Motor neuron (in vitro differentiated cells): Measurements from ENCODE around the gene DDX43. TPM values are rescaled to one million over a fixed set of nuclear protein-coding genes. Genes with fewer than 3 reads are reported as not detected.

Source experiments
- ATAC-seq, 8 experiments: fragments of 200-7000 bp; cut with Tn5 transposase; replicated peaks in 6 of 8; 2 replicates each; pipeline ENCODE4 v1.8.0; 2021; ENCODE audit warnings: mild to moderate bottlenecking in 8 of 8, moderate library complexity in 8 of 8
- H3K27ac ChIP-seq, 2 donors: fragments of 250-450 bp; sonication (Bioruptor Pico); 2 replicates each; pipeline ENCODE4 v1.9.0; 2021; ENCODE audit warnings: antibody characterized with exemption in 2 of 2, mild to moderate bottlenecking in 2 of 2, moderate library complexity in 1 of 2
- H3K4me1 ChIP-seq, 2 donors: fragments of 250-450 bp; sonication (Bioruptor Pico); replicated peaks in 1 of 2; 2 replicates each; pipeline ENCODE4 v1.6.1; 2021; ENCODE audit warnings: antibody characterized with exemption in 2 of 2, mild to moderate bottlenecking in 2 of 2, moderate library complexity in 1 of 2
- H3K4me3 ChIP-seq, 5 donors: fragments of 250-450 bp; sonication (Bioruptor Pico); 2 replicates each; pipeline ENCODE4 v1.9.0; 2021; ENCODE audit warnings: antibody characterized with exemption in 5 of 5, mild to moderate bottlenecking in 5 of 5, moderate library complexity in 4 of 5
- WGBS, 10 experiments: fragments of 450-650 bp; shearing (Covaris generic); methylation state at CpG; one replicate each; pipeline ENCODE4 v1.0.0; 2022; 5-methylcytosine and 5-hydroxymethylcytosine counted together
- in situ Hi-C, 9 experiments: fragments of 400-800 bp; cut with MboI; loops; one replicate each; pipeline ENCODE4 v1.15.0; 2021; ENCODE audit warnings: low sequenced_read_pairs in 9 of 9, low pct_unique_long_range_greater_than_20kb in 2 of 9; ENCODE audit not compliant: unreplicated experiment in 9 of 9
- total RNA-seq, 8 experiments: library from RNA; unstranded; fragments of 300-600 nt; gene quantifications; 2 replicates each; pipeline versions ENCODE4 v1.2.3 to v1.2.4, GENCODE V29; 2022

DDX43 gene
- total RNA-seq, 8 experiments from 2014 or later: 0.33 TPM; not detected in 7

DNA sequence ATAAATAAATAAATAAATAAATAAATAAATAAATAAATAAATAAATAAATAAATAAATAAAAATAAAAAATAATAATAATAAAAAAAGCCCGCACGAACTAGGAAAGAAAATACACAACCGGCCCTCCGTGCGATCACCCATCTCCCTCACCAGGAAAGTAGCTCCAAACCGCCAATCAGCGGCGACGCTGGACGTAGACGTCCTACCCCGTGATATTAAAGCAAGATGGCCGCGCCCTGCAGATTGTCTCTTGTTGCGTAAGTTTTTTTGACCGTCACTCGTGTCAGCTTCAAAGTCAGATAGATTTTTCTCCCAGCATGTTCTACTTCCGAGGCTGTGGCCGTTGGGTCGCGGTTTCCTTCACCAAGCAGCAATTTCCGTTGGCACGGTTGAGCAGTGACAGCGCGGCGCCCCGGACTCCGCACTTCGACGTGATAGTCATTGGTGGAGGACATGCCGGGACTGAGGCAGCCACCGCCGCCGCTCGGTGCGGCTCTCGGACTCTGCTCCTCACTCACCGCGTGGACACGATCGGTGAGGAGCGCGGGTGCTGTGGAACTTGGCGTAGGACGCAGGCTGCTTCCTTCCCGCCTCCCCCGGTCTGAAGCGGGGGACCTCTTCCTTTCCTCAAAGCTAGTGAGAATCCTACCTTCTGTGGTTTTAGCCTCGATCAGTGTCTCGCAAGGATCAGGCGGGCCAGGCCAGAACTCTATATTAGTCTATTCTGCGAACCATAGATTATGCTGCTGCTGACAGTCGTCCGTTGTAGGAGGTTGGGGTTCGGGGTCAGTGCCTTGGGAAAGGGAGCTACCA is 67.1 kb downstream of the DDX43 start, which contains the start of gene MTO1:
Gene MTO1 (plus strand): TSS at position 201 of the 814 bp plus-strand sequence. CDS start 118 bp downstream, at position 319.
- Histone ChIP-seq H3K4me3 (peak within 1 kb of the TSS; percentile 63 to 93 (median 81)), H3K27ac (peak within 1 kb of the TSS; percentile 89 to 93), H3K4me1 (peaks cover 12 to 19% of the 10 kb centered on the region in 2 donors)
- WGBS, 10 experiments: 0 to 3% (median 0%) methylated on average over 2 to 34 of the region's 55 CpGs; no CpG with 5 or more reads in 2 of the 10 experiments
- peak; percentile 91 to 98 (median 95) for ATAC-seq
- in situ Hi-C loops: no loop called here

Other genes starting within 250 kb of the DDX43 start
- gene KHDC1L, start 169.3 kb upstream of the DDX43 start, total RNA-seq: 1 to 10 TPM in 2 of 8 experiments, under 1 TPM in 3, not detected in 3; 0.63 to 1.4 (median 1.00) TPM
- gene KHDC1, start 131.6 kb upstream of the DDX43 start, total RNA-seq: 10 to 100 TPM in 3 of 8 experiments, 1 to 10 TPM in 4, not detected in 1; 1.5 to 15.2 (median 8.3) TPM
- gene DPPA5, start 40.6 kb upstream of the DDX43 start, total RNA-seq: not detected
- gene KHDC3L, start 32.2 kb upstream of the DDX43 start, total RNA-seq: 1 to 10 TPM in 1 of 8 experiments, under 1 TPM in 3, not detected in 4; 0.29 to 1.0 (median 0.71) TPM
- gene OOEP, start 24.9 kb upstream of the DDX43 start, total RNA-seq: not detected
- gene CGAS, start 57.5 kb downstream of the DDX43 start, total RNA-seq: 1 to 10 TPM in 1 of 8 experiments, under 1 TPM in 7; 0.14 to 1.0 (median 0.28) TPM
- gene MTO1, start 66.9 kb downstream of the DDX43 start, total RNA-seq: 10 to 100 TPM; 18.9 to 35.1 (median 25.2) TPM
- over 10,000 TPM in 7 of 8 experiments, 1,000 to 10,000 TPM in 1; 9,744 to 15,299 (median 11,254) TPM for gene EEF1A1, start 126.2 kb downstream of the DDX43 start, total RNA-seq